GM18907 (cell line): ENCODE results near the gene ZKSCAN4.

Source experiments
- ATAC-seq: cut with Tn5 transposase; IDR thresholded peaks from one replicate; pipeline ENCODE4 v1.9.1; 2021; ENCODE audit warnings: mild to moderate bottlenecking, moderate library complexity; ENCODE audit not compliant: unreplicated experiment

ZKSCAN4 gene

DNA sequence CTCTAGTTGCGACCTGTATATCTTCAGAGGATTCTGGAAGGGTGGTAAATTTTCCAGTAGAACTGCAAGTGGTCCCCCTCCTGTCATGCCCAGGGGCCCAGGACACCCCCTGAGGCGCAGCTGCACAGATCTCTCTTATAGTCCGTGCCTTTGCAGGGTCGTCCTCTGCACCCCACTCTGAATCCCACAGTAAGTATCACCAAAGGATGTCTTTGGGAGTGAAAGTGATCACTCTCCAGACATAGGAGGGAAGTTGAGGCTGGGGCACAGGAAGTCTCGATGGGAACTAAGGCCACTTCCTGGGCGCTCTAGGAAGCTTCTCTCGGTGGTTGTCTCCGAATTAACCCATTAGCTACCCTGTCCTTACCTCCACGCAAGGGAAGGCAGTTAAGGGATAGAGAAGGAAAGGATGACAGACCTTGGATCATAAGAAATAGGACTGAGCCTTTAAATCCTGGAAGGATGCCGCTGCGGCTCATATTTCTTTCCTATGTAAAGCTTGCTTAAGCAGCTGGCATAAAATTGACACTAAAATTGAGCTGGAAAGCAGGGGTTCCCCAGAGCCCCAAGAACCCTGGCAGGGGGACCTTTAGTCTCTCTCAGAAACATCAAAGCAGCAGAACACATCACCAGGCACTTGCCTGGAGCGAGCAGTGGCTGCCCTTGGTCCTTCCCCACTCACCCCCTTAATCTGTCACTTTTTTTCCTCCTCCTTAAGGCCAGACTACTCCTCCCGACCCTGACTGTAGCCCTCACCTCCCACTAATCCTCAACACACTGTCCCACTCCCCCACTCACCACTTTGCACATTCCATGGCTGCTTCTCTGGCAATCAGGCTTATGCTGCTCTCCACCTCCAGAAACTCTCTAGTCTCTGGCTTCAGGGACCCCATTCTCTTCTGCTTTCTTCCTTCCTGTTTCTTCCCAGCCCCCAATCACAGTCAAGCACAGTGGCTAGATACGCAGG, at the start of gene ZKSCAN4:
Gene ZKSCAN4, minus strand, starts transcription at position 261 of the 967 bp plus-strand sequence. CDS start 289 bp downstream, outside the sequence.
- ATAC-seq: peak; percentile 85

GRCh38 chr6:28296520-28297060, 44.5 kb upstream of the ZKSCAN4 start:
- ATAC-seq: no peak

DNA sequence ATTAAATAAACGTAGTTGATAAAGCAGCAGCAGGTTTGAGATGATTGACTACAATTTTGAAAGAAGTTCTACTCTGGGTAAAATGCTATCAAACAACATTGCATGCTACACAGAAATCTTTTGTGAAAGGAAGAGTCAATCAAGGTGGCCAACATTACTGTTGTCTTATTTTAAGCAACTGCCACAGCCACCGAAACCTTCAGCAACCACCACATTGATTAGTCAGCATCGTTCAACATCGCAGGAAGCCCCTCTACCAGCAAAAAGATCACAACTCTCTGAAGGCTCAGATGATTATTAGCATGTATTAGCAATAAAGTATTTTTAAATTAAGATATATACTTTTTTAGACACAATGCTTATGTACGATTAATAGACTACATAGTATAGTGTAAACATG, 43.3 kb upstream of the ZKSCAN4 start:
- no peak for ATAC-seq

DNA sequence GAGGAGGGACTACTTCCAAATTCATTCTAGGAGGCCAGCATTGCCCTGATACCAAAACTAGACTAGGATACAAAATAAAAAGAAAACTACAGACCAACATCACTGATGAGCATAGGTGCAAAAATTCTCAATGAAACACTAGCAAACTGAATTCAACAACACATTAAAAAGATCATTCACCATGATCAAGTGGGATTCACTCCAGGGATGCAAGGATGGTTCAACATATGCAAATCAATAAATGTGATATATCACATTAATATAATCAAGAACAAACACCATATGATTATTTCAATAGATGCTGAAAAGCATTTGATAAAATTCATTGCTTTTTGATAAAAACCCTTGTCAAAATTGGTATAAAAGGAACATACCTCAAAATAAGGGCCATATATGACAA, 39.5 kb upstream of the ZKSCAN4 start:
- no peak for ATAC-seq

DNA sequence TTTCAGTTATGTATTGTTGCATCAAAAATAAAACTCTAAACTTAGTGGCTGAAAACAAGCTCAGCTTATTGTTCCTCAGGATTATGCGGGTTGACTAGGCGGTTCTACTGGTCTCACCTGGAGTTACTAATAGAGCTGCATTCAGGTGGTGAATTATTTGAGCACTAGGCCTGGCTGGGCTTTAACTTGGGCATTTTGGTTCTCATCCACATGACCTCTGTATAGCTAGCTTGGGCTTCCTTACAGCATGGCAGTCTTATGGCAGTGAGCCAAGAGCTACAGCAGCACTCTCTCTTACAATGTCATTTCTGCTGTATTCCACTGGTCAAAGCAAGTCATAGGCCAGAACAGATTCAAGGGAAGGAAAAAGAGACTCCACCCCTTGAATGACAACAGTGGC, 30.9 kb upstream of the ZKSCAN4 start:
- no peak for ATAC-seq

- peak; percentile 86 for ATAC-seq
Measured at GRCh38 chr6:28281288-28282064, 29.4 kb upstream of the ZKSCAN4 start, which contains the start of gene PGBD1. Gene PGBD1 (plus strand): TSS chr6:28281572. CDS start chr6:28283814, 2,242 bp downstream.

DNA sequence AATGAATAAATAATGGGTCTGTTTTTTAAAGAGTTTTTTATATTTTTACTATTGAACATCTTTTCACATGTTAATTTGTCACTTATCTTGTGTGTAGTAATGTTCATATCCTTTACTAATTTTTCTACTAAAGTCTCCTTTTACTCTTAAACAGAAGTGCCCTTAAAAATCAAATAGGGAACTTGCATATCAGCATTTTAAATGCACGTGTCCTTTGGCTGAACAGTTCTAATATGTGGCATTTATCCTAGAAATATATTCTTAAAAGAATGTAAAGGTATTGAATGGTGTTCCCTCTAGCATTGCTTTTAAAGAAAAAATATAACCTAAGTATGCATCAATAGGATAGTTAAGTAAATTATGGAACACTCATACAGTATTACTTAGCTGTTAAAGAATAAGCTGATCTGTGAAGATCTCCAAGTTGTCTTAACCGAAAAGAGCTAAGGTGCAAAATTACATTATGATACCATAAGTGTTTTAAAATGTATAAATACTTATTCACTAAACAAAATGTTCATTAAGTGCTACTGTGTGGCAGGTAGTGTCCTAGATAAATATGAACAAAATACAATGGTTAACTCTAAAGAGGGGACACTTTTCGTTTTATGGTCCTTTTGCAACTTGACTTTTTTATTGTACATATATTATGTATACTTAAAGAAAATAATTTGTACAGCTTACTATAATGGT, 28.7 kb upstream of the ZKSCAN4 start:
- ATAC-seq: no peak

DNA sequence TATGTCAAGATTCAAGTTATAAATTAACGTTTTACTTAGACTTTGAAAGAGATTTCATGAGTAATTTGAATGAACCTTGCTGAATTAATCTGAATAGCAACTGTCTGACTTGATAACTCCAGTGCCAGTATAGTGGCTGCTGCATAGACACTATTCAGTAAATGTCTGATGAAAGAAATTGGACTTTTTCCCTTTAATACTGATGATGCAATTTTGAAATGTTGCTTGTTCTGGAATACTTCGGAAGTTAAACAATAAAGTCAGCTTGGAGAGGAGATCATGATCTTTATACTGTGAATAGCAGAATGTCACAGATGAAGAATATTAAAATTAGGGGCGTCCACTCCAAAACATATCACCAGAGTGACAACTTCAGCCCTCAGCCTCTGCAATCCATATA, 25.7 kb upstream of the ZKSCAN4 start:
- ATAC-seq: no peak

GRCh38 chr6:28274888-28275287, 22.8 kb upstream of the ZKSCAN4 start:
- ATAC-seq: no peak

- no peak for ATAC-seq
Measured at GRCh38 chr6:28269492-28269891, 17.4 kb upstream of the ZKSCAN4 start.

DNA sequence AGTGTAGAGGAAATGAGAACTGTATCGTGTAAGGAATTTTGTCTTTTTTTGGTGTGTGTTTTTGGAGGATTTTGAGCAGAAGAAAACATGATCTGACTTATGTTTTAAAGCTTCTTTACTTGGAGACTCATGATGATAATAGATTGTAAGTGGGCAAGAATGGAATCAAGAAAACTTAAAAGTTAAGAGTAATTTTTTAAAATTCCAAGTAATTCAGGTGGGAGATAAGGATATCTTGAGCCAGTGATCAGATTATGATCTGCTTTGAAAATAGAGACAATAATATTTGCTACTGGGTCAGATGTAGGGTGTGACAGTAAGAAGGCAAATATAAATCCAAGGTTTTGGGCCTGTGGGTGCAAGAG, 15.6 kb upstream of the ZKSCAN4 start:
- ATAC-seq: no peak

DNA sequence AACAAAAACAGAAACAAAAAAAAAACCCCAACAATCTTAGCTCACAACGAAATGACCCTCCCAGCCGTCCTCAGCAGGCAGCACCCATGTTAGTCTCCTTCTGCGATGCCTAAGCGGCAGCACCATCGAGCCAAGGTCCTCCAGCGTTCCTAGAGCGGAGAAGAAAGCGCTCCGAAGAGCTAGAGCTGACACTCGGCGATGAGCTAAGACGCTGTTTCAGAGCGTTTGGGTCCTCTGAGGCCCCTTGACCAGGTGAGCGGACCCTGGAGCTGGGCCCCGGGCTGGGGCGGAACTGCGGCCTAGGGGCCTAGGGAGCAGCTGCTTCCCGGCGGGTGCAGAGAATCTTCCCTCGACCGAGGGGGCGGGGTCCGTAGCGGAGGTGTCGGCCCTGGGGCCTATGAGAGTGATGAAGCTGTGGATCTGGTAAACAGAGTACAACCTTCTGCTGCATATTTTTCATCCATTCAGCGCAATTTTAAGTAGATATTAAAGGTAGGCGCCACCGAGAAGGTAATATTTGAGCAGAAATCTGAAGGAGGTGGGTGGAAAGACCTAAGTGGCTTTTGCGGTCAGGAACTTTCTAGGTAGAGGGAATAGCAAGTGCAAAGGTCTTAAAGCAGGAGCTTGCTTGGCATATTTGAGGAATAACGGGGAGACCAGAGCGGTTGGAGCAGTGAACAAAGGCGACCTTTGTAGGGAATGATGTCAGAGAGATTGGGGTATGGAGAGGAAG, 15.1 kb upstream of the ZKSCAN4 start, which contains the start of gene ZSCAN26:
Gene ZSCAN26, plus strand, starts transcription at position 182 of the 733 bp plus-strand sequence. CDS start 4,777 bp downstream, outside the sequence.
- peak; percentile 90 for ATAC-seq

GRCh38 chr6:28266563-28266961, 14.5 kb upstream of the ZKSCAN4 start:
- ATAC-seq: no peak

GRCh38 chr6:28264834-28265401, 12.8 kb upstream of the ZKSCAN4 start:
- no peak for ATAC-seq

- ATAC-seq: no peak
Measured at GRCh38 chr6:28263922-28264321, 11.9 kb upstream of the ZKSCAN4 start.

DNA sequence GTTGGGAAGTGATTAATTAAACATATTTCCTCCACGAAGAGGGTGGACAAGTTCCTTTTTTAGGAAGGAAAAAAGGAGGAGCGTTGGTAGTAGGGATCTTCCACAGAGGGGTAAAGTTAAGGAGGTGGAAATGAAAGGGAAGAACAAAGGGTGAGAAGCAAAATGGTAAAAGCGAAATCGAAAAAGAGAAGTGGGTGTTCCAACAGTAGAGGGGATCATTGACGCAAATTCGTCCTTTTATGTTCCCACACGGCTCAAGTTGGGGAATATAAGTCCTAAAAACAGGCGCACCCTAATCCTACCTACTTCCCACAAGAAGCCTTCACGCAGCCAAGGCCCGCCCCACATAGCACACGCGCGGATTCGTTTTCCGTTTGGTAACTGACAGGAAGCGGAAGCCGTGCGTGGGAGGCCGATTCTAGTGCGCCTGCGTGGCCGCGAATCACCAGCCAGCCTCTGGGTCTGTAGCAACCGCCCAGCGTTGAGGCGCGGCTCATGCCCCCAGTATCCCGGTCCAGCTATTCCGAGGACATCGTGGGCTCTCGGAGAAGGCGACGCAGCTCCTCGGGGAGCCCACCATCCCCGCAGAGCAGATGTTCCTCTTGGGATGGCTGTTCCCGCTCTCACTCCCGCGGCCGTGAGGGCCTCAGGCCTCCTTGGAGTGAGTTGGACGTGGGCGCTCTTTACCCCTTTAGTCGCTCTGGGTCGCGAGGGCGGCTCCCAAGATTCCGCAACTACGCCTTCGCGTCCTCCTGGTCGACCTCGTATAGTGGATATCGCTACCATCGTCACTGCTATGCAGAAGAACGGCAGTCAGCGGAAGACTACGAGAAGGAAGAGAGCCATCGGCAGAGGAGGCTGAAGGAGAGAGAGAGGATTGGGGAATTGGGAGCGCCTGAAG, 7.1 kb upstream of the ZKSCAN4 start, which contains the start of gene NKAPL:
Gene NKAPL, plus strand, starts transcription at position 421 of the 901 bp plus-strand sequence. Its CDS starts 75 bp downstream, at position 496.
- no peak for ATAC-seq

- no peak for ATAC-seq
Measured at GRCh38 chr6:28257042-28257441, 5.0 kb upstream of the ZKSCAN4 start.

DNA sequence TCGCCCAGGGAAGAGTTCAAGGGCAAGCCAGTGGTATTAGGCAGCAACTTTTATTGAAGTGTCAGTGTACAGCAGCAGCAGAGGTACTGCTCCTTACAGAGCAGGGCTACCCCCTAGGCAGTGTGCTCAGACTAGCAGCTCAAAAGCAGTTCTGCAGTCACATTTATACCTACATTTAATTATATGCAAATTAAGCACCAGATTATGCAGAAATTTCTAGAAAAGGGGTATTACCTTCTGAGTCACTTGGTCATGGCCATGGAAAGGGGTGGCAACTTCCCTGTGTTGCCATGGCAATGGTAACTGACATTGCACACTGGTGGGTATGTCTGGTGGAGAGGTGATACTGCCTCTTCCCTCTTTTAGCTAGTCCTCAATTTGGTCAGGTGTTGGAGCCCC, 2.1 kb upstream of the ZKSCAN4 start:
- no peak for ATAC-seq

DNA sequence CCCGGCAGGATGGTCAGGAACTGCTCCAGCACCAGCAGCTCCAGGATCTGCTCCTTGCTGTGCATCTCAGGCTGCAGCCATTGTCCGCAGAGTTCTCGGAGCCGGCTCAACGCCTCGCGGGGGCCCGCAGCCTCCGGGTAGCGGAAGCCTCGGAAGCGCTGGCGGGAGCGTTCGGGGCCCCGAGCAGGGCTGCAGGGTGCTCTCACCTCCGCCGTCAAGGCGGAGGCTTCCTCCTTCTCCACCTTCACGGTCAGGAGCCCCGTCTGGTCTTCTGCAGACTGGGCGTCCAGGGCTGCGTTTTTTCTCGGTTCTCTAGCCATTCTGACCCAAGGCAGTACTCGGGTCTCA, 434 bp downstream of the ZKSCAN4 start:
- peak; percentile 37 for ATAC-seq
